A673 (cell line): Measurements from ENCODE around the gene ME3.

Experiments
- CTCF ChIP-seq: fragments of 300-800, 200-600 bp; sonication (generic); conservative IDR thresholded peaks from 2 replicates; pipeline ENCODE4 v1.5.1; 2017; ENCODE audit warnings: low read depth, mild to moderate bottlenecking, antibody characterized with exemption, low read length, moderate library complexity, mixed read lengths
- EZH2 ChIP-seq: fragments of 200-600 bp; sonication (generic); IDR thresholded peaks from 2 replicates; pipeline ENCODE4 v1.6.1; 2017; ENCODE audit warnings: borderline replicate concordance, low read depth, mild to moderate bottlenecking, mixed read lengths, antibody characterized with exemption, low read length; ENCODE audit not compliant: poor library complexity, severe bottlenecking

GRCh38 chr11:86403458-86403857 lies 269.0 kb downstream of the ME3 start:
- TF ChIP-seq CTCF (no peak), EZH2 (no peak)
